ENCODE data around the gene DNAJC16.
"Not testable (repeated sequence)": the region's sequence is repeated elsewhere in the genome, so short reads cannot be mapped to it uniquely, and the experiment has no call there.

The DNAJC16 gene

GRCh38 chr1:15583016-15583706 is 56.5 kb downstream of the DNAJC16 start:
- DNase-seq (ENCODE audit: low read depth in 2 of 2): no peak

GRCh38 chr1:15584489-15585363 is 58.1 kb downstream of the DNAJC16 start, which contains the start of gene AGMAT:
Gene AGMAT, minus strand, starts transcription at chr1:15585051. Its CDS starts 84 bp downstream, at chr1:15584967.
- peak; percentile 49 to 58 for DNase-seq (ENCODE audit: low read depth in 2 of 2)

- no peak for DNase-seq (ENCODE audit: low read depth in 2 of 2)
Measured at GRCh38 chr1:15592285-15592684, 65.6 kb downstream of the DNAJC16 start.

- DNase-seq (ENCODE audit: low read depth in 2 of 2): no peak
Measured at GRCh38 chr1:15595809-15596617, 69.4 kb downstream of the DNAJC16 start.

GRCh38 chr1:15598436-15598835 is 71.8 kb downstream of the DNAJC16 start:
- no peak for DNase-seq (ENCODE audit: low read depth in 2 of 2)

- peak; percentile 77 to 84 for DNase-seq (ENCODE audit: low read depth in 2 of 2)
Measured at GRCh38 chr1:15603050-15603965, 76.7 kb downstream of the DNAJC16 start.

- DNase-seq (ENCODE audit: low read depth in 2 of 2): not testable (repeated sequence)
Measured at GRCh38 chr1:15603966-15604282, 77.3 kb downstream of the DNAJC16 start.

GRCh38 chr1:15604400-15604799 is 77.8 kb downstream of the DNAJC16 start:
- not testable (repeated sequence) for DNase-seq (ENCODE audit: low read depth in 2 of 2)

GRCh38 chr1:15605398-15606383 is 79.0 kb downstream of the DNAJC16 start:
- DNase-seq (ENCODE audit: low read depth in 2 of 2): no peak

GRCh38 chr1:15609631-15610030 is 83.0 kb downstream of the DNAJC16 start:
- DNase-seq (ENCODE audit: low read depth in 2 of 2): no peak

- no peak for DNase-seq (ENCODE audit: low read depth in 2 of 2)
Measured at GRCh38 chr1:15610167-15610566, 83.5 kb downstream of the DNAJC16 start.

- DNase-seq (ENCODE audit: low read depth in 2 of 2): peak in 1 of 2 donors; percentile 6
Measured at GRCh38 chr1:15616373-15617172, 89.9 kb downstream of the DNAJC16 start.

- peak; percentile 89 to 93 for DNase-seq (ENCODE audit: low read depth in 2 of 2)
Measured at GRCh38 chr1:15617173-15618076, 90.8 kb downstream of the DNAJC16 start, which contains the start of gene DDI2. Gene DDI2, plus strand, starts transcription at chr1:15617458. Its CDS starts 213 bp downstream, at chr1:15617671.

- DNase-seq (ENCODE audit: low read depth in 2 of 2): no peak
Measured at GRCh38 chr1:15618077-15618654, 91.5 kb downstream of the DNAJC16 start.

- no peak for DNase-seq (ENCODE audit: low read depth in 2 of 2)
Measured at GRCh38 chr1:15618655-15619525, 92.2 kb downstream of the DNAJC16 start.

GRCh38 chr1:15620155-15620545 is 93.5 kb downstream of the DNAJC16 start:
- DNase-seq (ENCODE audit: low read depth in 2 of 2): no peak
